HepG2 (cell line): Measurements from ENCODE around the gene PP2D1. TPM values are rescaled to one million over a fixed set of nuclear protein-coding genes. Genes with fewer than 3 reads are reported as not detected.

Source experiments
- ARNT2 ChIP-seq: sonication (generic); formaldehyde crosslinking; IDR thresholded peaks from 2 replicates; pipeline ENCODE4 v1.8.0; 2022; ENCODE audit warnings: mild to moderate bottlenecking, low read depth, missing genetic modification reagents, moderate library complexity
- CENPBD1 ChIP-seq: sonication (generic); formaldehyde crosslinking; IDR thresholded peaks from 2 replicates; pipeline ENCODE4 v1.8.0; 2022; ENCODE audit warnings: missing genetic modification reagents, low read depth, mild to moderate bottlenecking, borderline replicate concordance
- DDIT3 ChIP-seq: sonication (generic); formaldehyde crosslinking; IDR thresholded peaks from 2 replicates; pipeline ENCODE4 v1.4.0; 2020; ENCODE audit warnings: mild to moderate bottlenecking, missing genetic modification reagents
- HNF4A ChIP-seq: sonication (generic); formaldehyde crosslinking; IDR thresholded peaks from 2 replicates; pipeline ENCODE4 v1.4.0; 2020; ENCODE audit warnings: missing genetic modification reagents
- HNRNPUL1 ChIP-seq: fragments of 200-400 bp; formaldehyde crosslinking; IDR thresholded peaks from 2 replicates; pipeline ENCODE4 v1.6.1; 2017; ENCODE audit warnings: low read depth, mild to moderate bottlenecking, low read length, moderate library complexity
- MIER3 ChIP-seq: IDR thresholded peaks from 2 replicates; pipeline ENCODE4 v1.6.1; 2016; ENCODE audit warnings: missing compliant biosample characterization, borderline replicate concordance
- NFIC ChIP-seq: IDR thresholded peaks from 2 replicates; pipeline ENCODE4 v1.6.1; 2012; ENCODE audit warnings: mild to moderate bottlenecking, low read length, inconsistent platforms
- NONO ChIP-seq, 2 experiments: fragments of 450-650 bp in 1 of 2; sonication (generic) in 1 of 2; formaldehyde crosslinking in 1 of 2; IDR thresholded peaks in 1 of 2; conservative IDR thresholded peaks in 1 of 2; 2 replicates each; pipeline versions ENCODE4 v1.6.1 to v1.8.0; 2017 to 2022; ENCODE audit warnings: mild to moderate bottlenecking in 1 of 2, missing genetic modification reagents in 1 of 2, moderate library complexity in 1 of 2
- NR2F2 ChIP-seq: IDR thresholded peaks from 2 replicates; pipeline ENCODE4 v1.6.1; 2012; ENCODE audit warnings: low read depth, inconsistent platforms, borderline replicate concordance
- RAD51 ChIP-seq: fragments of 450-650 bp; IDR thresholded peaks from 2 replicates; pipeline ENCODE4 v1.6.1; 2016; ENCODE audit warnings: borderline replicate concordance
- SP2 ChIP-seq: sonication (generic); formaldehyde crosslinking; IDR thresholded peaks from 2 replicates; pipeline ENCODE4 v1.5.1; 2020; ENCODE audit warnings: mild to moderate bottlenecking, missing genetic modification reagents
- SRF ChIP-seq: IDR thresholded peaks from 2 replicates; pipeline ENCODE4 v1.6.1; 2011; ENCODE audit warnings: mild to moderate bottlenecking, low read depth, low read length, moderate library complexity
- TEAD2 ChIP-seq: sonication (generic); formaldehyde crosslinking; IDR thresholded peaks from 2 replicates; pipeline ENCODE4 v1.9.0; 2021; ENCODE audit warnings: missing genetic modification reagents
- ZFP37 ChIP-seq: sonication (generic); formaldehyde crosslinking; IDR thresholded peaks from 2 replicates; pipeline ENCODE4 v1.4.0; 2020; ENCODE audit warnings: missing genetic modification reagents, borderline replicate concordance
- ZNF205 ChIP-seq: IDR thresholded peaks from 2 replicates; pipeline ENCODE4 v1.6.1; 2018; ENCODE audit warnings: missing biosample characterization, missing genetic modification reagents
- ZNF274 ChIP-seq: sonication (generic); formaldehyde crosslinking; IDR thresholded peaks from 2 replicates; pipeline ENCODE4 v1.5.1; 2020; ENCODE audit warnings: mild to moderate bottlenecking, missing genetic modification reagents
- ZNF281 ChIP-seq: sonication (generic); formaldehyde crosslinking; IDR thresholded peaks from 2 replicates; pipeline ENCODE4 v1.4.0; 2020; ENCODE audit warnings: missing genetic modification reagents, borderline replicate concordance
- ZNF329 ChIP-seq: sonication (generic); formaldehyde crosslinking; IDR thresholded peaks from 2 replicates; pipeline ENCODE4 v1.9.0; 2021; ENCODE audit warnings: low read depth, mild to moderate bottlenecking, missing genetic modification reagents
- ZNF550 ChIP-seq: sonication (generic); formaldehyde crosslinking; IDR thresholded peaks from 2 replicates; pipeline ENCODE4 v1.4.0; 2020; ENCODE audit warnings: mild to moderate bottlenecking, missing genetic modification reagents, borderline replicate concordance
- ZNF784 ChIP-seq: sonication (generic); formaldehyde crosslinking; IDR thresholded peaks from 2 replicates; pipeline ENCODE4 v1.5.1; 2020; ENCODE audit warnings: missing genetic modification reagents, mild to moderate bottlenecking, borderline replicate concordance
- polyA plus RNA-seq, 8 experiments: library from polyadenylated mRNA; depleted of rRNA in 3 of 8; stranded (reverse) in 7 of 8; unstranded in 1 of 8; fragments of >200 nt; fragmentation: Illumina TruSeq in 4 of 8; extraction: Trizol in 4 of 8; gene quantifications; 2 replicates each; pipeline versions ENCODE4 v1.2.1 to v1.2.3, GENCODE V29; 2011 to 2016; ENCODE audit warnings: low read depth in 4 of 8, missing spikeins in 1 of 8, mixed read lengths in 1 of 8; ENCODE audit not compliant: insufficient read depth in 1 of 8
- total RNA-seq, 5 experiments: library from RNA; depleted of rRNA; stranded (reverse); fragments of >200 nt; fragmentation: Illumina TruSeq; extraction: Trizol; gene quantifications; 2 replicates each; pipeline ENCODE4 v1.2.3, GENCODE V29; 2016; ENCODE audit warnings: low read depth in 1 of 5
- TF ChIP-seq, protein P1 (sequence below): sonication (generic); formaldehyde crosslinking; IDR thresholded peaks from 2 replicates; pipeline ENCODE4 v1.4.0; 2020; ENCODE audit warnings: mild to moderate bottlenecking, missing genetic modification reagents

PP2D1 gene
- total and polyA plus RNA-seq, 2 of the 13 experiments (the other 11 are each of a cell fraction or from before 2014, with no cell fraction given): not detected

DNA sequence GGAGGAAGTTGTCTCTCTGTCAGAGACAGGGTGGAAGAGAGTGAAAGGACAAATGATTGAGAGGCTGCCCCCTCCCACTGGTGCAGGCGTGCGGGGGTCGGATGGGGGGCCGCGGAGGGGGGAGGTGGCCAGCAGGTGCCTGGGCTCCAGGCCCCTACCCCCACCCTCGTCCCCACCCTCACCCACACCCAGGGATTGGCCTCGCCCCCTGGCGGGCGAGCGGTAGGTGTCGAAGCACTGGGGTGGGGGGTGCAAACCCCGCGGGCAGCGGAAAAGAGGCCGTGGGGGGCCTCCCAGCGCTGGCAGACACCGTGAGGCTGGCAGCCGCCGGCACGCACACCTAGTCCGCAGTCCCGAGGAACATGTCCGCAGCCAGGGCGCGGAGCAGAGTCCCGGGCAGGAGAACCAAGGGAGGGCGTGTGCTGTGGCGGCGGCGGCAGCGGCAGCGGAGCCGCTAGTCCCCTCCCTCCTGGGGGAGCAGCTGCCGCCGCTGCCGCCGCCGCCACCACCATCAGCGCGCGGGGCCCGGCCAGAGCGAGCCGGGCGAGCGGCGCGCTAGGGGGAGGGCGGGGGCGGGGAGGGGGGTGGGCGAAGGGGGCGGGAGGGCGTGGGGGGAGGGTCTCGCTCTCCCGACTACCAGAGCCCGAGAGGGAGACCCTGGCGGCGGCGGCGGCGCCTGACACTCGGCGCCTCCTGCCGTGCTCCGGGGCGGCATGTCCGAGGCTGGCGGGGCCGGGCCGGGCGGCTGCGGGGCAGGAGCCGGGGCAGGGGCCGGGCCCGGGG, 27.9 kb upstream of the PP2D1 start, which contains the start of gene KAT2B (continued):
- TF ChIP-seq NONO (IDR thresholded peaks at IDR 0.05) (no peak), NONO (CRISPR knock-in tag; conservative IDR thresholded peaks at IDR 0.05) (0 out of 2 replicates have a peak, but pooled peaks have one; percentile 40), ZNF784 (no peak), ZFP37 (CRISPR knock-in tag) (no peak), ZNF329 (CRISPR knock-in tag) (0 out of 2 replicates have a peak, but pooled peaks have one; percentile 31), ARNT2 (CRISPR knock-in tag) (no peak), HNF4A (CRISPR knock-in tag) (no peak), NFIC (no peak), ZNF274 (CRISPR knock-in tag) (no peak), DDIT3 (CRISPR knock-in tag) (no peak), TEAD2 (CRISPR knock-in tag) (no peak), HNRNPUL1 (no peak), MIER3 (CRISPR knock-in tag) (no peak), ZNF281 (CRISPR knock-in tag) (peak; percentile 84), SRF (no peak), SP2 (CRISPR knock-in tag) (no peak), RAD51 (no peak), NR2F2 (no peak), CENPBD1 (CRISPR knock-in tag) (no peak), ZNF205 (0 out of 2 replicates have a peak, but pooled peaks have one; percentile 31), ZNF550 (CRISPR knock-in tag) (no peak)
- TF ChIP-seq, protein P1, sequence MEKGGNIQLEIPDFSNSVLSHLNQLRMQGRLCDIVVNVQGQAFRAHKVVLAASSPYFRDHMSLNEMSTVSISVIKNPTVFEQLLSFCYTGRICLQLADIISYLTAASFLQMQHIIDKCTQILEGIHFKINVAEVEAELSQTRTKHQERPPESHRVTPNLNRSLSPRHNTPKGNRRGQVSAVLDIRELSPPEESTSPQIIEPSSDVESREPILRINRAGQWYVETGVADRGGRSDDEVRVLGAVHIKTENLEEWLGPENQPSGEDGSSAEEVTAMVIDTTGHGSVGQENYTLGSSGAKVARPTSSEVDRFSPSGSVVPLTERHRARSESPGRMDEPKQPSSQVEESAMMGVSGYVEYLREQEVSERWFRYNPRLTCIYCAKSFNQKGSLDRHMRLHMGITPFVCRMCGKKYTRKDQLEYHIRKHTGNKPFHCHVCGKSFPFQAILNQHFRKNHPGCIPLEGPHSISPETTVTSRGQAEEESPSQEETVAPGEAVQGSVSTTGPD (CRISPR knock-in tag): no peak
